Retinal pigment epithelial cell (primary cell): ENCODE data around the gene DDX27.

Experiments
- DNase-seq: peaks from one replicate; pipeline ENCODE4 v3.0.0-alpha.2; 2010; ENCODE audit warnings: low read depth
- H3K4me3 ChIP-seq: 2 replicates; pipeline ENCODE4 v1.5.1; 2011; ENCODE audit warnings: mild to moderate bottlenecking, low read length, control low read depth, moderate library complexity
- TF ChIP-seq, protein P1 (sequence below): conservative IDR thresholded peaks from 2 replicates; pipeline ENCODE4 v1.5.1; 2011; ENCODE audit warnings: low read depth, low read length, control low read depth, inconsistent platforms

The DDX27 gene

DNA sequence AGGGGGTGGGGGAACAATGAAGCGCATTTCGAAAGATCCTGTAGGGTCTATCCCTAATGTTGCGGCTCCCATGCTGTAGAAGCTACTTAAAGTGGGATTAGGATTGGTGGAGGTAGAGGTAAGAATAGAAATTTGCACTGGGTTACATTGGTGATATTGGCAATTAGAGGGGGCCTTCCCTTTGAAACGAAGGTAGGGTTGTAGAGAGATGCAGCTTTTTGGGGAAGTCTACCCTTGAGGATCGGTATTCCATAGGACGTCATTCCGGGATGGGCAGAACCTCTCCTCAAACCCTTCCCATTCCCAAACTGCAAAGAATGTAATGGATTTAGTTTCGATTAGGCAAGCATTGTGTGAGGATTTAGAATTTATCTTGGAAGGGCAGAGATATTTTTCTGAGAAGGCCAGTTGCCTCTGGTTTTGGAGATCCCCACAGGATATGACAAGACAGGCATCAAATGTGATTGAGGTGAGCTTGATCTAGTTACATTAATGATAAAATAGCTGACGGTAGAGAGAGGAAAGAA is 64.0 kb downstream of the DDX27 start:
- peak overlapping the region; percentile 100 for H3K4me3 ChIP-seq
- TF ChIP-seq, protein P1, sequence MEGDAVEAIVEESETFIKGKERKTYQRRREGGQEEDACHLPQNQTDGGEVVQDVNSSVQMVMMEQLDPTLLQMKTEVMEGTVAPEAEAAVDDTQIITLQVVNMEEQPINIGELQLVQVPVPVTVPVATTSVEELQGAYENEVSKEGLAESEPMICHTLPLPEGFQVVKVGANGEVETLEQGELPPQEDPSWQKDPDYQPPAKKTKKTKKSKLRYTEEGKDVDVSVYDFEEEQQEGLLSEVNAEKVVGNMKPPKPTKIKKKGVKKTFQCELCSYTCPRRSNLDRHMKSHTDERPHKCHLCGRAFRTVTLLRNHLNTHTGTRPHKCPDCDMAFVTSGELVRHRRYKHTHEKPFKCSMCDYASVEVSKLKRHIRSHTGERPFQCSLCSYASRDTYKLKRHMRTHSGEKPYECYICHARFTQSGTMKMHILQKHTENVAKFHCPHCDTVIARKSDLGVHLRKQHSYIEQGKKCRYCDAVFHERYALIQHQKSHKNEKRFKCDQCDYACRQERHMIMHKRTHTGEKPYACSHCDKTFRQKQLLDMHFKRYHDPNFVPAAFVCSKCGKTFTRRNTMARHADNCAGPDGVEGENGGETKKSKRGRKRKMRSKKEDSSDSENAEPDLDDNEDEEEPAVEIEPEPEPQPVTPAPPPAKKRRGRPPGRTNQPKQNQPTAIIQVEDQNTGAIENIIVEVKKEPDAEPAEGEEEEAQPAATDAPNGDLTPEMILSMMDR: no peak
- no peak for DNase-seq

DNA sequence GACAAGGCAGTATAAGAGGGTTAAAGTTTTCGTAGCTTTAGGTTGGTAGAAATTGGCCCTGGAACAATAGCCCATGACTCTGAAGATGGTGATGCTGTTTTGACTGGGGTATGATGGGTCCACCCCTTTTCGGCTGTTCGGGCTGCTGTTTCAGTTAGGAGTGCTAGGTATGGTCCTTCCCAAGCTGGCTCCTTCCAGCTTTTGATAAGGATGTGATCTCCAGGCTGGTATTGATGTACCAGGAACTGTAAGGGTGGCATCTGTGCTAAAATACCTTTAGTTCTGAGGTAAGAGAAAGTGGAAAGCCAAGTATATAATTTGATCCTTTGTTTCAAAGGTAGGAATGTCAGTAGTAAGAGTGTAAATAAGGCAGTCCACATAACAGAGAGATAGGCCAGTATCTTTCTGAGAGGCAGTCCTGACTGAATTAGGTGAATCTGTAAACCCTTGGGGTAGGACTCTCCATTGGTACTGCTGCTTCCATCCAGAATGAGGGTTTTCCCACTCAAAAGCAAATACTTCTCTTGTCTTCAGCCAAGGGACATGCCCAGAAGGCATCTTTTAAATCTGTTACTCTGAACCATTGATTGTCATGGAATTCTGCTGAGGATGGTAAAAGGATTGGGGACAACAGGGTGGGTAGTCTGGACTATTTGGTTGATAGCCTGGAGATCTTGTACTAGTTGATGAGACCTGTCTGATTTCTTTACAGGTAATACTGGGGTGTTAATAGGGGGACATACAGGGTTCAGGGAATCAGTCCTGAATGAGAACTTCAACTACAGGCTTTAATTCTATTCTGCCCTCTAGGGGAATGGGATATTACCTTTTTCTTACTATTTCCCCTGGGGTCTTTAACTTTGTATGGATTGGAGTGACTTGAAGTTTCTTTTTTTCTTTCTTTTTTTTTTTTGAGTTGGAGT is 64.7 kb downstream of the DDX27 start:
- DNase-seq: no peak
- H3K4me3 ChIP-seq: peak overlapping the region; percentile 100
- TF ChIP-seq, protein P1: no peak

DNA sequence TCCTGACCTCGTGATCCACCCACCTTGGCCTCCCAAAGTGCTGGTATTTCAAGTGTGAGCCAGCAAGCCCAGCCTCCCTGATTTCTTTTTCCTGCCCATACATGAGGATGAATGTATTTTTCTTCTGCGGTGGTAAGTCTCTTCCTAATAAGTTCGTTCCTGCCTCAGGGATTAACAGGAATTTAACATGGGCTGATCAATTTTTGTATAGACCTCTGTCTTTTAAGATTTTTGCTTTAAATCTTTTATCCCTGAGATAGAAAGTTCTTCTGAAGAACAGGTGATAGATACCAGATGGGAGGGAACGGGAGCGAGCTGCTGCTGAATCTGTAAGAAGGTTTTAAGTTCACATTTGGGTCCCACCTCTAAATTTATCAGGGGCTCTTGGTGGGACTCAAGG is 65.6 kb downstream of the DDX27 start:
- TF ChIP-seq, protein P1: no peak
- no peak for DNase-seq
- peak overlapping the region; percentile 30 for H3K4me3 ChIP-seq

DNA sequence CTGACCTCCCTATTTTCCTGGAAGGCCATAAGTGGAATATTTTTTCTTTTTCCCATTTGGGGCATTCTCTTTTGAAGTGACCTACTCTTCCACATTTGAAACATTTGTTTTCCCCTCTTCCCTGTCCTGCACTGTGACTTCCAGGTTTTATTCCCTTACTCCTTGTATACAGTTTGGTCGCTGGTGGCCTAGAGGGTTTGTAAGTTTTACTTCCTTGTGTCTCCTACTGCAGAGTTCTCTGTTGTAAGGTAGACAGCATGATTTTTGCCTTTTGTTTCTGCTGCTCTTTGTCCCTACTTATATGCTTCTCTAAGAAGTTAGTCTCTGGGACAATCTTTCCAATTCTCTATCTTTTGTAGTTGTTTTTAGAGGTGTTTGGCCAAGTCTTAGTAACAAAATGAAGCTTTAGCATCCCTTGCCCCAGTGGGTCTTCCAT is 66.0 kb downstream of the DDX27 start:
- no peak for DNase-seq
- H3K4me3 ChIP-seq: peak overlapping the region; percentile 30
- TF ChIP-seq, protein P1: no peak

DNA sequence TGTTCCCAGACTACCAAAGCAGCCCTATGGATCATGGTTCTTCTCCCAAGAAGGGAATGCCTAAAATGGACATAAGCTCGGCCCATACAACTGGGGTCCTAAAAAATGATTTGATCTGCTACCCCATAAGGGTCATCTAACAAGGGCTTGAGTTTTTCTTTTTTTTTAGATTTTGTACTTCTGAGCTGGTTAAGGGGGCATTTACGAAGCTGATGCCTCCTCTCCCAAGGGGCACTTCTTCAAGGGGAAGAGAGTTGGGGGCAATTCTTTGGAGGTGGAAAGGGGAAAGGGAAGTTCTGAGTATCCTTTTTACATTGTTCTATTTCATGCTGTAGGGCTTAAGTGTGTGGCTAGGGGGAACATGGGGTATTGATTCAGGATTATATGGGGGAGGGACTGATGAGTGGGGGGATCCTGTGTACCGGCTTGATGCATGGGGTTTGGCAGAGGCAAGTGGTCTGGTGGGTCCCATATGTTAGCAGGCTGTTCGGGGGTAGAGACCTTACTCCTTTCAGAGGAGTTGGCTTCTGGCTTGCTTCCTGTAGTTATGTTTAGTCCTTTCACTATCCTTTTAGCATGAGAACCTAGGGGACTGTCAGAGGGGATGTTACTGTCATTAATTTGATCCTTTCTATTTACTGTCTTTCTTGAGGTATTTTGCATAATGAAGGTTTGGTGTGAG is 66.7 kb downstream of the DDX27 start:
- DNase-seq: no peak
- peak overlapping the region; percentile 30 for H3K4me3 ChIP-seq
- TF ChIP-seq, protein P1: no peak

DNA sequence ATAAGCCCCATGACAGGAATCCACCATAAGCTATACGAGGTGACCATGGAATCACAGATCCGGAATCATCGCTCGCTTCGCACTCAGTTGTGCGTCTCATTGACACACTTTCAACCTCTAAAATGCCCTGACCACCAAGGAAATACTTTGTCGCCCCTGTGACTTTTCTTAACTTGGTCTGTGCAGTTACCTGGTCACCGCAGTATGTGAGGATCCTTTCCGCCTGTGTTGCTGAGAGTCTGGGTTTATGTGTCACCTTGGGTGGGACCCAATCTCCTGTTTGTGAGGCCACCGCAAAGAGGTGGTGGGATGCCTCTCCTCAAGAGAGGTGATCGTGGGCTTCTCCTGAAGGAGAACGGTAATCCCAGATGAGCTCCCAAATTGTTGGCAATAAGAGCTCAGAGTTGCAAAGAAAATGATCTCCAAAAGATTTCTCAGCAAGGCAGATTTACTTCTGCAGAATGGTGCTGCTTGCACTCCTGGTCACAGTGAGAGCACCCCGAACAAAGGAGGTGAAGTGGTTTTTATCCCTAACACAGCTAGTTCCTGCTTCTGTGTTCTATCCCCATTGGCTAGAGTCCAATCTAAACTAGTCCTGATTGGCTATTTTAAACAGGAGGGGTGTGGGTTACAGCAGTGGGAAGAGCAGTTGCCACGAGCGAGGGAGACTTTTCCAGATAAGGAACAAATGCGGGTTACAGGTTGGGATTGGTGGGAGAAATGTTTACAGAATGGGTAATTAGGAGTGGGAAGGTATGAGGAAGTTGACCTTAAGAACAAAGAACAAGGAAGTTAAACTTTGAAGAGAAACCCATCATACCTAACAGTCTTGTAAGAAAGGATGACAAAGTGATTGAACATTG is 67.7 kb downstream of the DDX27 start:
- no peak for DNase-seq
- no peak overlapping the region for H3K4me3 ChIP-seq

More for the DNA sequence above, 67.7 kb downstream of the DDX27 start:
- TF ChIP-seq, protein P1: no peak
